CD4-positive, alpha-beta T cell treated with Interleukin-4 for 1 hour (primary cell): ENCODE data around the gene MED13.
"Not testable (repeated sequence)": the region's sequence is repeated elsewhere in the genome, so short reads cannot be mapped to it uniquely, and the experiment has no call there.

ENCODE experiments used
- DNase-seq, 2 donors: peaks; one replicate each; pipeline ENCODE4 v3.0.0-alpha.2; 2020 to 2022

The MED13 gene

DNA sequence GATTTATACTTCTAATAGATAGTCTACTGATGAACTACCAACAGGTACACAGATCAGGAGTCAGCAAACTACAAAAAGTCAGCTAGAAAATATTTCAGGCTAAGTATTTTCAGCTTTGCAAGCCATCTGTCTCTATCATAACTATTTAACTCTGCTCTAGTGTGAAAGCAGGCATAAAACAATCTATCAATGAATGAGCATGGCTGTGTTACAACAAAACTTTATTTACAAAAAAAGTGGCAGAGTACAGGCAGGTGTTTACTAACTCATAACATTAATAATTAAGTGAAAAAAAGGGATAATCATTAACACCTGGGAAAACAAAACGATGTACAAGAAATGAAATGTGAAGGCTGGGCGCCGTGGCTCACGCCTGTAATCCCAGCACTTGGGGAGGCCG is 15.8 kb downstream of the MED13 start:
- DNase-seq, result no peak

DNA sequence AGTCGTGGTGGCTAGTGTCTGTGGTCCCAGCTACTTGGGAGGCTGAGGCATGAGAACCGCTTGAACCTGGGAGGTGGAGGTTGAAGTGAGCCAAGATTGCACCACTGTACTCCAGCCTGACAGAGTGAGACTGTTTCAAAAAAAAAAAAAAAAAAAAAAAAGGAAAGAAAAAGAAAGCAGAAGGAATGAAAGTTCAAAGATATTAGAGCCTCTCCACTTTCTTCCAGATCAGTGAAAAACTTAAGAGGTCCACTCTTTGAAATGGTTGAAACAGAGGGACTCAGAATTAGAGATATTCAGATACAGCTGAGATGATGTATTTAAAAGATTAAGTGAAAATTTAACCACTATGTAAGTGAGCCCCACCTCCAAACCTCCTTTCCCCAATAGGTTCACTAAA is 16.8 kb downstream of the MED13 start:
- DNase-seq, result no peak

DNA sequence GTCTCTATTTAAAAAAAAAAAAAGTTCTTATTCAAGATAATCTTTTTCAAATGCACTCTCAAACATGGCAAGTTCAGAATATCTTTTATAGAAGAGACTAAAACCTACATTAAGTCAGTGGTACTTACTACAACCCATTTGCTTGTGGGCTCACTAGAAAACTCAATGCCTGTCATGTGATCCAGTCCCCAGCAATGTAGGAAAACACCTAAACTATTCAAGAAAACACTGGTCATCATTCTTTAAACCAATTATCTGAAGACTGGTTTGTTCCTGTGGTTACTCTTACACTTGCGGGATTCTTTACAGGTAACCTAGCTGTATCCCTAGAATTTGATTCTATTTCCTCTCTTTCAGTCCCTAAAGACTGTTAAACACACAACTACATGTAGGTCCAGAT is 19.6 kb downstream of the MED13 start:
- no peak for DNase-seq

DNA sequence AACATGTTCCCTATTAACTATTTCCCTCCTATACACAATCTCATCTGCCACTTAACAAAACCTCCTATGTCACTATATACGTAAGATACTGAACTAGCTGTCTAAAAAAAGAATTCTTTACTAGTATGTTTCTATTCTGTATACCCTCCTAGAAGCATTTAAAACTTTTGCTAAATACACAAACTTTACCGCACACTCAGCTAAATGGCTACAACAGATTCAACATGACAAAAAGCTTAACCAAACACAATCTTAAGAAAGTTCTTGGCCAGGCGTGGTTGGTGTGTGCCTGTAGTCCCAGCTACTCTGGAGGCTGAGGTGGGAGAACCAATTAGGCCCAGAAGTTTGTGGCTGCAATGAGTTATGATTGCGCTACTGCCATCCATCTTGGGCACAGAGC is 20.0 kb downstream of the MED13 start:
- no peak for DNase-seq

DNA sequence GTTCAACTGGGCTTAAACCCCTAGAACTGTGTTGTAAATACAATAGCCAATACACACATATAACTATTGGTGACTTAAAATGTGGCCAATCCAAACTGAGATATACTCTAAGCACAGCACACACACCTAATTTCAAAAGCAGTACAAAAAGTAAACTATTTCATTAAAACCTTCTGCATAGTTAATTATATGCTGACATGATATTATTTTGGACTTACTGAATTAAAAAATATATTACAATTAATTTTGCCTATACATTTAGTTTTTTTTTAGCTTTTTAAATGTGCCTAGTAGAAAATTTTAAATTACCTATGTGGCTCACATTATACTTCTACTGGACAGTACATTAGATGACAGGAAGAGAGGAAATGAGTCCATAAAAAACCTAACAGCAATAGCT is 21.5 kb downstream of the MED13 start:
- no peak for DNase-seq

DNA sequence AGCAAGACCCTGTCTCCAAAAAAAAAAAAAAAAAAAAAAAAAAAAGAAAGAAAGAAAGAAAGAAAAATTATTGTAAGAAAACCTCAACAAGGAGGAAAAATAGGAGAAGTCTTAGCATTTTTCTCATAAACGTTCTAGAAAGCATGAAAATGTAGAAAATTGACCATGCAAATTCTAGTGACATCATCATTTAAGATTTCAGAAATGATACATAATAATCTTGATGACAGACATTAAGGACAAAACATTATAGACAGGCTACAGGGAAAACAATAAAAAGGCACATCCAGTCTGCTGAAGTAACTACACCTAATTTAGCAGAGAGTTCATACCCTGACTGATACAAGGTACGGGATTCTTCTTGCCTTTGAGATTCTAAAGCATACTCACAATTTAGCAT is 21.9 kb downstream of the MED13 start:
- DNase-seq, result no peak

DNA sequence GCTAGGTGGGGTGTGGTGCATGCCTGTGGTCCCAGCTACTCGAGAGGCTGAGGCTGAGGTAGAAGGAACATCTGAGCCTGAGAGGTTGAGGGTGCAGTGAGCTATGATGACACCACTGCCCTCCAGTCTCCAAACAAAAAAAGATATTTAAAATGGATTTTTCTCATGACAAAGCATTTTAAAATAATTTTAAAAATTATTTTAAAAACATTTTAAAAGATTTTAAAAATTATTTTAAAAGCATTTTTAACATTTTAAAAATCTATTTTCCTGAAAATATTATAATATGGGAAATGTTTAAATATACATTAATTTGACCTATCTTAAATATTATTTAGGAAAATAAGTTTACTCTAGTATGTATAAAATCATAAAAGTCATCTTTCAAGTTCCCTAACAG is 26.8 kb downstream of the MED13 start:
- DNase-seq, result no peak

DNA sequence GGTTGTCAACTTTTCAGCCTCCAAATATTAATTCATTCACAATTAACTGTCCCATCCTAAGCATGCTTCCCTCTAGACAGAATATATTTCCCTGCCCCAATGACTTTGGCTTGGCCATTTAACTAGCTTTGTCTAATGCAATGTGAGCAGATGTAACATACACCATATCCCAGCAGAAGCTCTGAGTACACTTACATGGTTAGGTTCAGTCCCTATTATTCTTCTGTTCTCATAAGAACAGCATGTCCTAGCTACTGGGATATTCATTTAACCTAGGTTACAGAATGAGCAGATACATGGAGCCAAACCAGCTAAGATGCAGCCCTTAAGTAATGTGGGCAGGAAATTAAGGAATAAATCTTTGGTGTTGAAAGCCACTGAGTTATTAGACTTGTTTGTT is 31.8 kb downstream of the MED13 start:
- no peak for DNase-seq

DNA sequence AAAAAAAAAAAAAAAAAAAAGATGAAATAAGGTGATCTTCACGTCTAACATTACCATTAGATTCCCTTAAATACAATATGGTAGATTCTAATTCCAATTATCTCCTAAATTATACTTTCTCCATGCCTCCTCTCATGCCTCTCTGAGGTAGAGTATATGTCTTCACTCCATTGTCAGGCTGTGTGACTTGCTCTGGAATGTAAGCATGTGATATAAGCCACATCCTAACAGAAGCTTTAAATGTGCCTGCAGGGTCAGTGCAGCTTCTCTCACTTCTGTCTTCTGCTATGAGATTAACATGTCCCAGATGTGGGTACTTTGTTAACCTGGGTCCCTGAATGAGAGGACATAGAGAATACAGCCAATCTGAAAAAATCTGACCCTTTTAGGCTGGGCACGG is 32.6 kb downstream of the MED13 start:
- no peak for DNase-seq

DNA sequence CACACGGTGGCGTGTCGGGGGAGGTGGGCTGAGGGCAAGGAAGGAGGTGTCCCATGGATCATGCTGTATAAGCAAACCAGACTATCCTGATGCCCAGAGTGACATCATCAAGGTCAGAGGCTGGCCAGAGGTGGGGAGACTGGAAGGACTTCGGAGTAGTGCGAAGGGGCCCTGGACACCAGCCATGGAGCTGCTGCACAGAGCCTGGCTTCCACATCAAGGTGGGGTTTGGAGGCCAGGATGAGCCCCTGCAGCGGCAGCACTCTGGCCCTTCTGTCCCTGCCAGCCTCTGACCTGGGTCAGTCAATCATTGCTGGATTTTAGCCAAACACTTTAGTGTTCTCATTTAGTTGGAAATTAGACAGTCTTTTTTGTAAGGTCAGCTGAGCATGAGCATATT is 34.8 kb downstream of the MED13 start:
- DNase-seq, result no peak

DNA sequence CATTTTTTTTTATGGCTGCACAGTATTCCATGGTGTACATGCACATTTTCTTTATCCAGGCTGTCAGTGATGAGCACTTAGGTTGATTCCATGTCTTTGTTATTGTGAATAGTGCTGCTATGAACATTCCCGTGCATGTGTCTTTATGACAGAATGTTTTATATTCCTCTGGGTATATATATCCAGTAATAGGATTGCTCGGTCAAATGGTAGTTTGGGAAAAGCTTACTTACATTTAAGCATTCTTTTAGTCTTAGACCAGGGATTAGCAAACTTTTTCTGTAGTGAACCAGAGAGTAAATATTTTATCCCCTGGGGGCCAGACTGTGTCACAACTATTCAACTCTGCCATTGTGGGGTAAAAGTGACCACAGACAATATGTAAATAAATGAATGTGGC is 40.2 kb downstream of the MED13 start:
- no peak for DNase-seq

DNA sequence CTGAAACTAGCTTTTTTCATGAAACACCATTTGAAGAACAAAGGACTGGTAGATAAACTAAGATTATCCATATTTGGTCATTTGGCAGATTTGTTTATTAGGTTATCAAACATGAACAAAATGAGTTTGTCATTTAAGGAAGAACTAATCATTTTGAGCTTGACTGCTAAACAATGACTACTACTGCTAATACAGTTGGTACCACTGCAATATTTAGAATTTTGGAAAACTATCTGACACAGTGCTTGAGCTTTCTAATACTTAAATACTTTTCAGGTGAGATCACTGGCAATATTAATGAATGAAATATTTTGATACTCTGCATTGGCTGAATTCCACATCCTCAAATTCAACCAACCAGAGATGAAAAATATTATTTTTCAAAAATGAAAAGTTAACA is 47.2 kb downstream of the MED13 start:
- no peak for DNase-seq

DNA sequence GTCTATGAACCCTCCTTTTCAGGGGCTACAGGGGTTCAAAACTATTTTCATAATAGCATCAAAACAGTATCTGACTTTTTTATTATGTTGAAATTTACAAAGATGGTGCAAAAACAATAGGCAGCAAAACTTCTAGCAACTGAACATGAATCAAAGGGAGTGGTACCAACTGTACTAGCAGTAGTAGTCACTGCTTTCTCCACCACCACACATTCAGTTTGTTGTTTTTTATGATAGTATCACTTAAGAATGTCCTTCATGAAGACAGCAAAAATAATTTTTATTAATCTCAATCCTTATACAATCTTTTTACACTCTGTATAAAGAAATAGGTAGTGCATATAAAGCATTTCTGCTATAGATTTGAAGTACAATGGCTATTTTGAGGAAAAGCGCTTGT is 47.6 kb downstream of the MED13 start:
- DNase-seq, result no peak

DNA sequence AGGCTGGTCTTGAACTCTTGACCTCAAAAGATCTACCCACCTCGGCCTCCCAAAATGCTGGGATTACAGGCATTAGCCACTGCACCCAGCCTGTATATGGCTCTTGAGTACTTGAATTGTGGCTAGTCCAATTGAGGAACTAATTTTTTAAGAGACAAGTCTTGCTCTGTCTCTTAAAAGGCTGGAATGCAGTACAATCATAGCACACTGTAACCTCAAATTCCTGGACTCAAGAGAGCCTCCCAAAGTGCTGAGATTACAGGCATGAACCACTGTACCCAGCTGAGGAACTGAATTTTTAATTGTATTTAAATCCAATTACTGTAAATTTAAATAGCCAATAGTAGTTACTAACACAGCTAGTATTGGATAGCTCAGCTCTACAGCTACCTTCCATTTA is 50.6 kb downstream of the MED13 start:
- DNase-seq, result no peak

DNA sequence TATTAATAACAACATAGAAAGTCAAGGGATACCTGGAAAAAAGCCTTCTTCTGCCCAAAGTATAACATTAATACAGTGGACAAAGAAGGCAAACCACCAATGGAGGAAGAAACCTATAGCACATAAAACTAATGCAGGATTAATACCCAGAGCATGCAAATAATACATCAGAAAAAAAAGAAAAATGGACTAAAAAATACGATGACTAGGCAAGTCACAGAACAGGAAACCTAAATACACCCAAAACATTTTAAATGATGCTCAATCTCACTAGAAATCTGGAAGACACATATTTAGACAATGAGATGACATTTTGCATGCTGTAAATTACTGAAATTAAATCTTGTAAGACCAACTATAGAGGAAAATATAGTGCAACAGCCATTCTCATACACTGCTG is 55.9 kb downstream of the MED13 start:
- DNase-seq, result no peak

DNA sequence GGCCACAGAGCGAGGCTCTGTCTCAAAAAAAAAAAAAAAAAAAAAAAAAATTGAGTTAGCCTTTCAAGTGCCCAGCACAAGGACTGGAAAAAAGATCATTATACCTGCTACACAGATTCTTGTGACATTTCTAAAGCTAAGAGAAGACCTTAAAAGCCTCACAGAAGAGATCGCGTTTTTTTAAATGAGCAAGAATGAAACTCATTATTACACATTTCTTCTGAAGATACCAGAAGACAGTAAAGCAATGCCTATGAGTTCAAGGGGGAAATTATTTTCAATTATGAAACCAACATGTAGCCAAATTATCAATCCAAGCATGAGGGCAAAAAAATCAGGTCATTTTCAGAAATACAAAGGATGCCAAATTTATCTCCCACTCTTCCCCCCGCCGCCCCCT is 56.8 kb downstream of the MED13 start:
- DNase-seq, result no peak

DNA sequence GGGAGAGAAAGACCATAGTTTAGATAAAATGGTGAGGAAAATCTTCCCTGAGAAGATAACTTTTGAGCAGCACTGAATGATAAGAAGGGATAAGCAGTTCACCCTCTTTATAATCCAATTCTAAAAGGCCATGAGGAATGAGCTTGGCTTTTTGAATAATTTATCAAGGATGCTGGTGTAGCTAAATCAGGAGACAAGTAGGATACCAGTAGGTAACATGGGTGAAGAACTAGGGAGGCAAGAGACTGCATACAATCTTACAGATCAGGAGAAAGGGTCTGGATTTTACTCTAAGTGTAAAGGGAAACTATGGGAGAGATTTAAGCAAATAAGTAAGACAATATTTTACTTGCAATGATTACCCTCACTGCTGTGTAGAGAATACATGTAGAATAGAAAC is 60.7 kb downstream of the MED13 start:
- DNase-seq, result no peak

DNA sequence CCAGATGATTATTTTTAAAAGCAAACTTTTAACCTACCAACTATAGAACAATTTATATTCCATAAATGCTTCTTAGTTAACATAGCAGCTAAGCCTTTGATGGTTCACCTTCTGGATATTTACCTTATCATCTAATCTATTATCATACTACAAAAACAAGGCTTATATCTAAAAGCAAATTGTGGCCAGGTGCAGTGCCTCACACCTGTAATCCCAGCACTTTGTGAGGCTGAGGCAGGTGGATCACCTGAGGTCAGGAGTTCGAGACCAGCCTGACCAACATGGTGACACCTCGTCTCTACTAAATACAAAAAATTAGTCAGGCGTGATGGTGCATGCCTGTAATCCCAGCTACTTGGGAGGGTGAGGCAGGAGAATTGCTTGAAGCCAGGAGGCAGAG is 61.9 kb downstream of the MED13 start:
- DNase-seq, result not testable (repeated sequence)

DNA sequence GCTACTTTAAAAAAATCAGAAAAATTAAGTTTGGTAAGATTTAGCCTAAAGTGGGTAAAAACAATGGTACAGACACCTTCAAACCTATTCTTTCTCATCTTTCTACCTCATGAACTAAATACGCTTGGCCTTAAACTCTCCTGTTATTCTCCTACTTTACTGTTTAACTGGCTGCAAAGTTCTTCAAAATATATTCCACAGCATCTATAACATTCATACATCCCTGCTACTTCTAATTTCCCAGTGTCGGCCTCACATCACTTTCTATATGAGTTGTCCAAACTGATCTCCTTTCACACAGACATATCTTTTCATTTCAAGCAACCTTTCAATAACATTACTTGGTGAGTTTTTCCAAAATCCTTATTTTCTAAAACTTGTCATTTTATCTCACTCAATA is 64.0 kb downstream of the MED13 start:
- no peak for DNase-seq

DNA sequence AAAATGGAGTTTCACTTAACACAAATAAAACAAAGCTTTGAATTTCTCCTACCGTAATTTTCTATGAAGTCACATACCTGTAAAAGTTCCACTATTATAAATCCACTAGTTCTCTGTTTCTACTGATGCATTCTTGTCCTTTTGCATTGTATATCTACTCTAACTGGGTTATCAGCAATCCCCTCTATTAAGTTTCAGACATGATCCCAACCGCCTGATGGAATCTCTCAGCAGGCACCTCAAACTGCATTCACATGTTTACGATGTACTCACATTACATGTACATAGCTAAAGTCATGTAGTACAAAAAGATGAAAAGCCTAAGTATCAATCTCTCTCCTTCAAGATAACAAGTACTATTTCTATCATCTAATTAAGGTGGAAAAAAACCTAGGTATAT is 64.9 kb downstream of the MED13 start:
- DNase-seq, result no peak

DNA sequence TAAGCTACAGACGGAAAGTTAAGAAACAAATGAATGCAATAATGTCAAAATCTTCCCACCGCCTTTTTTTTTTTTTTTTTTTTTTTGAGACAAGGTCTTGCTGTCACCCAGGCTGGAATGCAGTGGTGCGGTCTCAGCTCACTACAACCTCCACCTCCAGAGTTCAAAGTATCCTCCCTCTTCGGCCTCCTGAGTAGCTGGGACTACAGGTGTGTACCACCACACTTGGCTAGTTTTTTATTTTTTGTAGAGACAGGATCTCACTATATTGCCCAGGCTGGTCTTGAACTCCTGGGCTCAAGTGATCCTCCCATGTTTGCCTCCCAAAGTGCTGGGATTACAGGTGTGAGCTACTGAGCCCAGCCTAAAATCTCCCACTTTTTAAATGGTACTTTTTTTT is 66.5 kb downstream of the MED13 start:
- not testable (repeated sequence) for DNase-seq

DNA sequence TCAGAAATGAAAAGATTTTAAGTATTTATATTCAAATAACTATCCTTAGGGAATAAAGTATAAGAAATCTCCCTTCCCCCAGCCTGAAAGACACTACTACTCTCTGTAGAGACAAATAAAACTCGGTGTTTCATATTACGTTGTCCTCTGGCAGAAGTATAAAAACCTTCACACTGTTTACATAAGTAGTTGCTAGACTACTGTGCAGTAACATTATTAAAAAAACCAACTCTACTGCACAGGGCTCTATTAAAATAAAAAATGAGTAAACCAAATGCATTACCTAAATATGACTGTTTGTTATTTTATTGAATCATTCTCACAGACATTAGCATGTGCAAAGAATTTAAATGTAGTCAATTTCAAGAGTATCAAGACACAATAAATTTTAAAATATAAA is 67.4 kb downstream of the MED13 start:
- no peak for DNase-seq

DNA sequence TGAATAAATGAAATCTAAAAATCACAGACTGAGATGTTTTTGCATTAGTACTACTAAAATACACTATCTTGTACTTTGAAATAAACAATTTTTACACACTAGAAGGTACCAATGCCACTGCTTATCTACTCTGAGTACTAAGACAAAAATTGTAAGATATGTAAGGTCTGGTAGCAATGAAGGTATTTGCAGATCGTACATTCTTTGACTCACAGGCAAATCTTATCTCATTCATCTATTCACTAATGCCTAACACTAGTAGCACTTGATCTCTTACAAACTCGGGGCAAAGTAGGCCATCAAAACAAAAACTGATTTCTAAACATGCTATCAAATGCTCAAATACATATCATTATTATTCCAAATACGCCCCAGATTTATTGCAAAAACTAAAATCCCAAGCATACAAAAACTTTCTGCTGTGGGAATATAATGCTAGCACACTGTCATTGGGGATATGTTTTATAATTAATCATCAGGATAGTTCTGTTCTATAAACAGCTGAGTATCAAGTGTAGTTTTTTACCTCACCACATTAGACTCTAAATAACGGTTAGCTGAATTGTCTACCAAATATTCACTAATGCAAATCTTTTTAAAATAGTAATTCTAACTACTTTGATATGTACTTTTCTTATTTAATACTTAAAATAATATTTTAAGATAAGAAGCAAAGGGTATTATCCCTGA is 68.0 kb downstream of the MED13 start:
- DNase-seq, result no peak

DNA sequence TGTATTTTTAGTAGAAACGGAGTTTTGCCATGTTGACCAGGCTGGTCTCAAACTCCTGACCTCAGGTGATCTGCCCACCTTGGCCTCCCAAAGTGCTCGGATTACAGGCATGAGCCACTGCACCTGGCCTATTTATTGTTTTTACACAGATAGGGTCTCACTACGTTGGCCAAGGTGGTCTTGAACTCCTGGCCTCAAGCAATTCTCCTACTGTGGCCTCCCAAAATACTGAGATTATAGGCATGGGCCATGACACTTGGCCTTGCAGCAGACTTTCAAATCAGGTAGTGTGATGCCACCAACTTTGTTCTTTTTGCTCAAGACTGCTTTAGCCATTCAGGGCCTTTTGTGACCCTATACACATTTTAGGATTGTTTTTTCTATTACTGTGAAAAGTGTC is 75.6 kb downstream of the MED13 start:
- DNase-seq, result no peak

DNA sequence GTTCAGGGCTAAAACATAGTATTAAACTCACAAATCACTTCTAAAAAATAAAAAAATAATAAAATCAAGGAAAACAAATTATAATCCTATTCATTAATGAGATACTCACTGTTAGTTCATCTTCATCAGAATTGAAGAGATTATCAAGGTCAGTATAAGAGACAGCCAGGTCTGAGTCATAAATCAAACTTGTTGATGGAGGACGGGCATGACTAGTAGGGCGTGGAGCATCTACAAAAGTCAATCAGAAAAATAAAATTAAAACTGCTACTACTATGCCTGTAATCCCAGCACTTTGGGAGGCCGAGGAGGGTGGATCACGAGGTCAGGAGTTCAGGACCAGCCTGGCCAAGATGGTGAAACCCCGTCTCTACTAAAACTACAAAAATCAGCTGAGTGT is 78.2 kb downstream of the MED13 start:
- DNase-seq, result no peak

DNA sequence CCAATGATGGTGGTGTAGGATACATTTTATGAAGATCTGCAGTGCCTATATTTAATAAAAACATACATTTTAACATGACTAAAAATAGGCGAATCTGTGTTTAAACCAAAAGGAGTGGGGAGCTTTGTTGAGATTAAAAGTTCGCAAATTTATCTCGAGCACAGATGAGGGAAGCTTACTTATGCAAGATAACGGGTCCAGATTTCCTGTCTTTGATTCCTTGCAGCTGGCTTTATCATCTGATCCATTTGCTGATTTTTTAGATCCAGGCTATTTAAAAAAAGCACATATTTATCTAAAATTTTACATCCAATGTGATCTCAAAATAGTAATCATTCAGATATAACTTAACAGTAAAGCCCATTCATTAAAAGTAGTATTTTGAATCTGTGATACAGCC is 80.3 kb downstream of the MED13 start:
- DNase-seq, result no peak
